ENCODE data around the gene BEST3. TPM values are rescaled to one million over a fixed set of nuclear protein-coding genes. Genes with fewer than 3 reads are reported as not detected.
"Not testable (repeated sequence)": the region's sequence is repeated elsewhere in the genome, so short reads cannot be mapped to it uniquely, and the experiment has no call there.

Gene BEST3
- total RNA-seq, 2 experiments from 2014 or later: not detected

GRCh38 chr12:69630191-69630590 lies 68.9 kb downstream of the BEST3 start:
- CTCF ChIA-PET: no interaction called here

DNA sequence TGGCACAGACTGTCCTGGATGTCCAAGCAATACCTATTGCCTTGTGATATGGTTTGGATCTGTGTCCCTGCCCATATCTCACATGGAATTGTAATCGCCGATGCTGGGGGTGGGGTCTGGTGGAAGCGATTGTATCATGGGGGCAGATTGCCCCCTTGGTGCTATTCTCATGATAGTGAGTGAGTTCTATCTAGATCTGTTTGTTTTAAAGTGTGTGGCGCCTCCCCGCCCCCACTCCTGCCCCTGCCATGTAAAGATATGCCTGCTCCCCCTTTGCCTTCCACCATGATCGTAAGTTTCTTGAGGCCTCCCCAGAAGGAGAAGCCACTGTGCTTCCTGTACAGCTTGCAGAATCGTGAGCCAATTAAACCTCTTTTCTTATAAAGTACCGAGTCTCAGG lies 71.6 kb downstream of the BEST3 start:
- ChIA-PET POLR2A (no interaction called here), CTCF (no interaction called here)
- DNase-seq: no peak
- no peak overlapping the region for H3K27ac Mint-ChIP-seq
- H3K9me3 Mint-ChIP-seq: no peaks in the 10 kb centered on the region
- no peaks in the 10 kb centered on the region for H3K27me3 Mint-ChIP-seq
- no peak overlapping the region for H3K4me3 Mint-ChIP-seq
- no peaks in the 10 kb centered on the region for H3K36me3 Mint-ChIP-seq (ENCODE audit: low read depth)
- H3K4me1 Mint-ChIP-seq: no peaks in the 10 kb centered on the region

More at GRCh38 chr12:69630191-69630590, 68.9 kb downstream of the BEST3 start:
- POLR2A ChIA-PET: no interaction called here
- no peak overlapping the region for H3K4me3 Mint-ChIP-seq
- H3K36me3 Mint-ChIP-seq (ENCODE audit: low read depth): no peaks in the 10 kb centered on the region
- H3K4me1 Mint-ChIP-seq: no peaks in the 10 kb centered on the region
- no peaks in the 10 kb centered on the region for H3K9me3 Mint-ChIP-seq
- no peak overlapping the region for H3K27ac Mint-ChIP-seq
- DNase-seq: no peak
- no peaks in the 10 kb centered on the region for H3K27me3 Mint-ChIP-seq

- Mint-ChIP-seq H3K4me1 (no peaks in the 10 kb centered on the region), H3K27me3 (peaks cover 8% of the 10 kb centered on the region), H3K27ac (no peak overlapping the region), H3K36me3 (ENCODE audit: low read depth) (no peaks in the 10 kb centered on the region), H3K4me3 (no peak overlapping the region), H3K9me3 (no peaks in the 10 kb centered on the region)
- ChIA-PET POLR2A (no interaction called here), CTCF (no interaction called here)
- no peak for DNase-seq
These were observed 75.1 kb downstream of the BEST3 start for GRCh38 chr12:69623970-69624369.

DNA sequence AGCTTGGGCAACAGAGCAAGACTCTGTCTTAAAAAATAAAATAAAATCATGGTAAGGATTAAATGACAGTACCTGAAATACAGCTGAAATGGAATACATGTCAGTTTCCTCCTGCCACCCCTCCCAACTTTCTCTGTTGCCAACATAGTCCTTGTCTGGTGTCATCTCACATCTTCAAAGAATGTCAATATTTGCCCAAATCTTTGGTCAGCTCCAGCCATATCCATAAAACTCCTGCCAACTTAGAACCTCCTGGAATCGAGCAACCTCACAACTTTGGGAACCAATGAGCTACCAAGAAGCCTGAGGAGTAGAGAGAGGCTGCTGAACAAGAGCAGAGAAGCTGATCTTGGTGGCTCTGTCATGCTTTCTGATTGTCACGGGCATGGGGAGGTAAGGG lies 77.6 kb downstream of the BEST3 start:
- Mint-ChIP-seq H3K4me3 (no peak overlapping the region), H3K9me3 (no peaks in the 10 kb centered on the region), H3K36me3 (ENCODE audit: low read depth) (no peaks in the 10 kb centered on the region), H3K27me3 (peaks cover 8% of the 10 kb centered on the region), H3K4me1 (no peaks in the 10 kb centered on the region), H3K27ac (no peak overlapping the region)
- ChIA-PET CTCF (no interaction called here), POLR2A (no interaction called here)
- no peak for DNase-seq

DNA sequence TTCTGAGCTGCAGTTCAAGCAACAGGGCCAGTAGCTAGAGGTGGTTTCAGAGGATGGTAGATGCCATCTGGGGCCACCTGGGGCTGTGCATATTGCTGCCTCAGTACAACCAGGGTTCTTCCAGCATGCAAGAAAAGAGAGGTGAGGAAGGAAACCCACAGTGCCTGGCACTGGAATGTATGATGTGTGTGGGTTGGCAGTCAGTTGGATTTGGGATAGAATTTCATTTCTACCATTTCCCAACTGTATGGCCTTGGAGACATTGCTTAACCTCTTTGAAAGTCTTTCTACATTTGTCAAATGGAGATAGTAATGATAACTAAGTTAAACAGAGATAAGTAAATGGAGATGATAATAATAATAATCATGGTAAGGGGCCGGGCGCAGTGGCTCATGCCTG lies 78.2 kb downstream of the BEST3 start:
- no peak for DNase-seq
- H3K27ac Mint-ChIP-seq: no peak overlapping the region
- H3K36me3 Mint-ChIP-seq (ENCODE audit: low read depth): no peaks in the 10 kb centered on the region
- H3K4me3 Mint-ChIP-seq: no peak overlapping the region
- no peaks in the 10 kb centered on the region for H3K4me1 Mint-ChIP-seq
- CTCF ChIA-PET: no interaction called here
- peaks cover 8% of the 10 kb centered on the region for H3K27me3 Mint-ChIP-seq
- no peaks in the 10 kb centered on the region for H3K9me3 Mint-ChIP-seq
- POLR2A ChIA-PET: no interaction called here

DNA sequence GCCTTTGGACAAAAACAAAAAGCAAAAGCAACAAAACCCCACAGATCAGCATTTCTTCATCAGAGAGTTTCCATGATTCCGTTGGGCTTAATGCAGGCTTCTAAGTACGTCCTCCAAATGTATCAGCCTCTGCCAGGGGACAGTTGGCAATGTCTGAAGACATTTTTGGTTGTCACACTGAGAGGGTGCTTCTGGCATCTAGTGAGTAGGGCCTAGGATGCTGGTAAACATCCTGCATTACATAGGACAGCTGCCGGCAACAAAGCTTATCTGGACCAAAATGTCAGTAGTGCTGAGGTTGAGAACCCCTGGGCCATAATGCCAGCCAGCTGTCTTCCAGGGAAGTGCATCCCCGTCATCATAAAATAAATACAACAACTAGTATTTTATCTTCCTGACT lies 79.0 kb downstream of the BEST3 start:
- Mint-ChIP-seq H3K27me3 (peaks cover 11% of the 10 kb centered on the region), H3K9me3 (peaks cover 3% of the 10 kb centered on the region), H3K4me3 (no peak overlapping the region), H3K4me1 (no peaks in the 10 kb centered on the region), H3K27ac (no peak overlapping the region), H3K36me3 (ENCODE audit: low read depth) (no peaks in the 10 kb centered on the region)
- ChIA-PET CTCF (no interaction called here), POLR2A (no interaction called here)
- no peak for DNase-seq

GRCh38 chr12:69619050-69619449 lies 80.1 kb downstream of the BEST3 start:
- CTCF ChIA-PET: no interaction called here
- Mint-ChIP-seq H3K36me3 (ENCODE audit: low read depth) (no peaks in the 10 kb centered on the region), H3K27ac (no peak overlapping the region), H3K4me1 (no peaks in the 10 kb centered on the region), H3K4me3 (no peak overlapping the region), H3K9me3 (peaks cover 3% of the 10 kb centered on the region), H3K27me3 (peaks cover 11% of the 10 kb centered on the region)
- DNase-seq: no peak
- POLR2A ChIA-PET: no interaction called here

DNA sequence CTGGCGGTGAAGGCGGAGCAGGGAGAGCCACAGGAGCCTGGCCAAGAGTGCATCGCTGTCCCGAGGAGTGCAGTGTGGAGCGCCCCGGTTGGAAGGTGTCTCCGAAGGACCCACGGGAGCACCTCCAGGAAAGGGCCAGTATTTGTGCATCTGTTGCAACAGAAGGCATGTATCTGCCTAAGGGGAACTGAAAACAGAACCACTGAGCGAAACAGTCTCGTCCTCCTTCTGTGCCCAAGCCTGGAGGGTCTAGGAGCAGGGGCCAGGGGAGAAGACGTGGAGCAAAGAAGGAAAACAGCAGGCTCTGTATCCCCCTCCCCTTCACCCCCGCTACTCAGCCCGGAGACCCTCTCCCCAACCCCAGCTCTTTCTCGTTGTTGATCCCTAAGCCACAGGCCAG lies 83.1 kb downstream of the BEST3 start:
- CTCF ChIA-PET: no interaction called here
- H3K36me3 Mint-ChIP-seq (ENCODE audit: low read depth): no peaks in the 10 kb centered on the region
- POLR2A ChIA-PET: no interaction called here

DNA sequence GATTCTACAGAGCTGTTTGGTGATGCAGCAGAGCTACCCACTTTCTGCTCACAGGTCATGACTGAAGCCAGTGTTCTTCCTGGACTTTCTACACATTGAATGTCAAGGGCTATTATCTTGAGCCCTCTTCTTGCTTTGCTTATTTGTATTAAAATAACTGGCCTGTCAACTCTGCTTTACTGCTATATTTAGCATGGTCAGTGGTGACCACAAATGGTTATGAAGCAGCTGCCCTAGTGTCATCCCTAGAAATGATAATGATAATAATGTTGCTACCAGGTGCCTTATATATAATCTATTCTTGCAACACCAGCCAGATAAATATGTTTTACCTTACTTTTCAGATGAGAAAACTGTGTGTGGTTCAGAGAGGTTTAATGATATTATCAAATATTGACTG lies 85.8 kb downstream of the BEST3 start:
- no peaks in the 10 kb centered on the region for H3K36me3 Mint-ChIP-seq (ENCODE audit: low read depth)
- ChIA-PET POLR2A (no interaction called here), CTCF (no interaction called here)
- peaks cover 12% of the 10 kb centered on the region for H3K27me3 Mint-ChIP-seq
- H3K4me3 Mint-ChIP-seq: no peak overlapping the region
- no peaks in the 10 kb centered on the region for H3K4me1 Mint-ChIP-seq
- DNase-seq: no peak
- no peak overlapping the region for H3K27ac Mint-ChIP-seq
- peaks cover 3% of the 10 kb centered on the region for H3K9me3 Mint-ChIP-seq

More for the DNA sequence above, 83.1 kb downstream of the BEST3 start:
- H3K4me1 Mint-ChIP-seq: no peaks in the 10 kb centered on the region
- no peak overlapping the region for H3K4me3 Mint-ChIP-seq
- peaks cover 9% of the 10 kb centered on the region for H3K27me3 Mint-ChIP-seq
- peaks cover 3% of the 10 kb centered on the region for H3K9me3 Mint-ChIP-seq
- DNase-seq: no peak
- H3K27ac Mint-ChIP-seq: no peak overlapping the region

DNA sequence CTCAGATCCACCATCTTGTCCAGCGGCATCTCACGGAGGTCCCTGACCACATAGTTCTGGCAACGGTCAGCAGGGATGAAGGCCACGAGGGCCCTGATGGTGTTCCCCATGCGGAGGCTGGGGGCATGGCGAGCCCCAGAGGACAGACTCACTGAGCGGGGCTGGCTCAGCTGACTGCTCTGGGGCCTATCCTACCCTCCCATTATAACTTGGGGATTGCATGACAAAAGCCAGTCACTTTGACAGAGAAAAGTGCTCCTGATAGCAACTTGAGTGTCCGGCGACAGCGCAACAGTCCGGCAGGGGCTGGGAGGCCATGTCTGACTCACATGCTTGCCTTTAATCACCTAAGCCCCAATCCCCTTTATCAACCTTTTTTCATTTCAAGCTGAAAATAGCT lies 88.4 kb downstream of the BEST3 start, which contains the start of gene LRRC10:
TSS of gene LRRC10 (minus strand) at position 179 of the 400 bp plus-strand sequence. CDS start at position 110, 69 bp downstream.
- peaks cover 12% of the 10 kb centered on the region for H3K27me3 Mint-ChIP-seq
- POLR2A ChIA-PET: no interaction called here
- no peaks in the 10 kb centered on the region for H3K36me3 Mint-ChIP-seq (ENCODE audit: low read depth)
- no peak within 1 kb of the TSS for H3K4me3 Mint-ChIP-seq
- CTCF ChIA-PET: interaction anchor here (1.5 to 1.9 kb wide), 2 partner anchors 11 to 40 kb away, joined by 4 to 5 read pairs; no protein-coding TSS in a partner anchor
- peaks cover 3% of the 10 kb centered on the region for H3K9me3 Mint-ChIP-seq
- DNase-seq: no peak
- no peak within 1 kb of the TSS for H3K27ac Mint-ChIP-seq
- H3K4me1 Mint-ChIP-seq: no peaks in the 10 kb centered on the region

DNA sequence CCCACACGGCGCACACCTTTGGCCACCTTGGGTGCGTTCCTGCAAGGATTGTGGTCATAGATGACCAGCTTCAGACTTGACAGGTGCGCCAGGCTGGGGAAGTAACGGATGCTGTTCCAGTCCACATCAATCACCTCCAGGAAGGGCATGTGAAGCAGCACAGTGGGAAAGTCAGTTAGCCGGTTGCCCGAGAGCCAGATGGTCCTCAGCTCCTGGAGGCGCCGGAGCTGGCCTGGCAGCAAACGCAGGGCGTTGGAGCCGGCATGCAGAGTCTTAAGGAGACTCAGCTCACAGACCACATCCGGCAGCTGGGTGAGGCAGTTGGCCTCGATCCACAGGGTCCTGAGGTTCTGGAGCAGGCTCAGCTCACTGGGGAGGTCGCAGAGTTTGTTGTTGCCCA lies 89.0 kb downstream of the BEST3 start:
- ChIA-PET POLR2A (no interaction called here), CTCF (interaction anchor here (1.4 to 1.9 kb wide), 4 partner anchors 10 to 356 kb away, joined by 3 to 5 read pairs (median 4); no protein-coding TSS in a partner anchor)
- Mint-ChIP-seq H3K4me3 (no peak overlapping the region), H3K9me3 (no peaks in the 10 kb centered on the region), H3K27ac (no peak overlapping the region), H3K36me3 (ENCODE audit: low read depth) (no peaks in the 10 kb centered on the region), H3K27me3 (peaks cover 8% of the 10 kb centered on the region), H3K4me1 (no peaks in the 10 kb centered on the region)
- no peak for DNase-seq

DNA sequence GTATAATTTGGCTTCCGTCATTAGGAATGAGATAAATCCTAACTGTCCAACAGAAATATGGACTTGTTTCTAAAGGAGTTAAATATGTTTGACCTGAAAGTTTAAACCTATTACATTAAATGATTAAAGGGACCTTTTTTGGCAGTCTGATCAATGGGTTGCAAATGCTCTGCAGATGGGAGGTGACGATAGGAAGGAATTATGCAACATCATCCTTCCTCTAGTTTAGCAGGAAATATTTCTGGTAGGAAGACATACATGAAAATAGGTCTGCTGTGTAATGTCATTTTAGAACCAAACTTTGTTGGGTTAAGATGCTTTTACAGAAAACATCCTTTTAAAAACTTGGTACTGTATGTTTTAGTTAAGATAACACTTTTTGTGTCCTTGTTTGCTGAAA lies 91.0 kb downstream of the BEST3 start:
- no peak overlapping the region for H3K4me3 Mint-ChIP-seq
- peaks cover 7% of the 10 kb centered on the region for H3K36me3 Mint-ChIP-seq (ENCODE audit: low read depth)
- ChIA-PET POLR2A (no interaction called here), CTCF (interaction anchor here (0.7 kb wide), 1 partner anchor 156 kb away, joined by 3 read pairs; no protein-coding TSS in a partner anchor)
- no peaks in the 10 kb centered on the region for H3K4me1 Mint-ChIP-seq
- peaks cover 3% of the 10 kb centered on the region for H3K27me3 Mint-ChIP-seq
- no peaks in the 10 kb centered on the region for H3K9me3 Mint-ChIP-seq
- H3K27ac Mint-ChIP-seq: no peak overlapping the region
- DNase-seq: no peak

DNA sequence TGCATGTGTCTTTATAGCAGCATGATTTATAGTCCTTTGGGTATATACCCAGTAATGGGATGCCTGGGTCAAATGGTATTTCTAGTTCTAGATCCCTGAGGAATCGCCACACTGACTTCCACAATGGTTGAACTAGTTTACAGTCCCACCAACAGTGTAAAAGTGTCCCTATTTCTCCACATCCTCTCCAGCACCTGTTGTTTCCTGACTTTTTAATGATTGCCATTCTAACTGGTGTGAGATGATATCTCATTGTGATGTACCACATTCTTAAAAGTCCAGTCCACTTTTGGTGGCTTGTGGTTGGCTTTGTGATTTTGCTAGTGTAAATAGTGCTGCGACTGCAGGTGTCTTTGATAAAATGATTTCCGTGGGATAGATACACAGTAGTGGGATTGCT lies 94.8 kb downstream of the BEST3 start:
- H3K4me3 Mint-ChIP-seq, POLR2A ChIA-PET, CTCF ChIA-PET, H3K27me3 Mint-ChIP-seq, H3K9me3 Mint-ChIP-seq, DNase-seq, H3K27ac Mint-ChIP-seq, H3K4me1 Mint-ChIP-seq: not testable (repeated sequence)
- H3K36me3 Mint-ChIP-seq (ENCODE audit: low read depth): peaks cover 34% of the 10 kb centered on the region

All from activated CD4-positive, alpha-beta T cell treated with anti-CD3 and anti-CD28 coated beads, Interleukin-2, amount 10 ng/mL, durations not matched to agents 7 days and 5 days (primary cell).